ENCODE data around the gene TLL1. TPM values are rescaled to one million over a fixed set of nuclear protein-coding genes. Genes with fewer than 3 reads are reported as not detected.

The TLL1 gene
- total RNA-seq = 0.04 and 0.06 TPM in 2 replicates
- polyA plus RNA-seq = not detected in 2 replicates

DNA sequence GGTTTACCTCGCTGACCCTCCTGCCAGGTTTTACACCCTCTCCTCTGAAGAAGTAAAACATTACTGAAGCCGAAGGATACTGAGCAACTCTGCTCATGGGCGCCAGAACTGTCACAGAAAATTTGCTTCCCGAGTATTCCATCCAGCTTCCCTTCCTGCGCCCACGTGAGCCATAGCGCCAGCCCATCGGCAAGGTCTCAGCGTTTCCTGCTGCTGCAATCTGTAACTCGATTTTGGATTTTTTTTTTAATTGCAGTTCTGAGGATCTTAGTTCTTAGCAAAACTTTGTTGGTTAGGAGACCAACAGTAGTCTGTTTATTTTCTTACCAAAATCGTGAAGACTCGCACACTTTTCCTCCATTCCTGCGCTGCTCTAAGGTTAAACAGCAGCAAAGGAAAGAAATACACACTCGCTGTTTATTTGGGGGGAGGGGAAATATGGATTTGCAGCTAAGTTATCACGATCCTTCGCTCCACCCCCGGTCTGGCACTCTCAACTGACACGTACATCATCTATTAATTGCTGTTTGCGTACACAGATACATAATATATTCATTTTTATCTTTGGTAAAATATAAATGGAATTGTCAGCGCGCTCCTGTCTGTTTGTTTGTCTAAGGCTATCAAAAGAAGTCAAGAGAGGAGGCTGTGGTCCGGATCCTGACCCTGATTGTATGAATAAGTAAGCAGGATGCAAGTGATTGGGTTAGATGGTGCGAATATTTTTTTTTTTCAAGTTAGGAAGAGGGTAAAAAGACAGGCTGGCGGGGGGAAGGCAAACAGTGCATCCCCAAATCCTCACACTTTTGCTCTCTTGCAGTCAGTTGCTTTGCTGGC is at the start of gene TLL1:
Gene TLL1 (plus strand): TSS at position 777 of the 837 bp plus-strand sequence. CDS start 668 bp downstream, outside the sequence.
- Histone ChIP-seq H3K27me3 (peaks cover 72% of the 10 kb centered on the region), H3K4me1 (ENCODE audit: low read depth) (peaks cover 8% of the 10 kb centered on the region), H3K27ac (no peak within 1 kb of the TSS), H3K36me3 (no peaks in the 10 kb centered on the region), H3K4me3 (peak within 1 kb of the TSS; percentile 44), H3K9me3 (ENCODE audit: low read depth) (no peaks in the 10 kb centered on the region)
- TF ChIP-seq CTCF (IDR thresholded peaks at IDR 0.05; ENCODE audit: low read depth, low read length) = no peak
- DNase-seq (ENCODE audit: low read depth in 1 of 2, low spot score in 1 of 2) = peak; percentile 42 to 55

DNA sequence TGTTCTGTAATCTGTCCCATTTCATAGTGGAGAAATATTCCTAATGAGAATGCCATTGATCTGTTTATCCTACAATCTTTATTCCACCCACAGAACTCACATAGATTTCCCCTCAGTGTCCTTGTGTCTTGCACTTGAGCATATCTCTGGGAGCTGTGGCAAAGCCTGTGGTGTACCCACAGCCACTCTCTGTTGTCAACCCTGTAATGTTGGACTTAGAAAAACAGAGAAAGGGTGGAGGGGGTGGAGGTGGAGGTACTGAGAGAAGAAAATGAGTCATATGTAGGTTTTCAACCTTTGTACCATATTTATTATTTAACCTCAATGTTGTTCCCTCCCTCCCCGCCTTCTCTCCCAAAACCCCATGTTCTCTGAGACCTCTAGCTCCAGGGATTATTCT is 46.9 kb upstream of the TLL1 start:
- no peak overlapping the region for H3K4me3 ChIP-seq
- H3K4me1 ChIP-seq (ENCODE audit: low read depth) = no peaks in the 10 kb centered on the region
- no peak for TF ChIP-seq CTCF (IDR thresholded peaks at IDR 0.05; ENCODE audit: low read depth, low read length)
- H3K27ac ChIP-seq = no peak overlapping the region
- no peaks in the 10 kb centered on the region for H3K9me3 ChIP-seq (ENCODE audit: low read depth)
- no peaks in the 10 kb centered on the region for H3K27me3 ChIP-seq
- DNase-seq (ENCODE audit: low read depth in 1 of 2, low spot score in 1 of 2) = no peak
- no peaks in the 10 kb centered on the region for H3K36me3 ChIP-seq

- no peak overlapping the region for H3K4me3 ChIP-seq
- no peaks in the 10 kb centered on the region for H3K36me3 ChIP-seq
- no peak for DNase-seq (ENCODE audit: low read depth in 1 of 2, low spot score in 1 of 2)
- H3K27ac ChIP-seq = no peak overlapping the region
- no peaks in the 10 kb centered on the region for H3K4me1 ChIP-seq (ENCODE audit: low read depth)
- H3K9me3 ChIP-seq (ENCODE audit: low read depth) = no peaks in the 10 kb centered on the region
- no peak for TF ChIP-seq CTCF (IDR thresholded peaks at IDR 0.05; ENCODE audit: low read depth, low read length)
- no peaks in the 10 kb centered on the region for H3K27me3 ChIP-seq
Measured at GRCh38 chr4:165827018-165827417, 46.0 kb upstream of the TLL1 start.

DNA sequence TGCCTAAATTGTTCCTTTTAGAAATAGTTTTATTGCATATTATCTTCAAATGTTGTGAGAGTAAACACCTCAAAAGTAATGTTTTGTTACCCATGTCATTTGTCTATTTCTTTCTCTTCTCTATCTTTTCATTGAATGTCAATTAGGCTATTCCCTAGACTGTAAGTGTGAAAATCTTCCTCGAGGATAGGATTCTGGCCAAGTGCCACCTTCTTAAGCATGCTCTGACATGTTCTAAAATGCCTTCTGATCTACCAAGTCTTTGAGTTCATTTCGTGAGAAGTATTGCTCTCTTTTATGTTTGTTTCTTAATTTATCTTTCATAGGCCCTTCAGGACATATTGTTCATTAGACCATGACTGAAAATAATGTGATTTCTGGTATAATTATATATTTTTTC is 44.1 kb upstream of the TLL1 start:
- no peak overlapping the region for H3K4me3 ChIP-seq
- H3K27ac ChIP-seq = no peak overlapping the region
- peak in 1 of 2 donors; percentile 11 for DNase-seq (ENCODE audit: low read depth in 1 of 2, low spot score in 1 of 2)
- H3K36me3 ChIP-seq = no peaks in the 10 kb centered on the region
- H3K27me3 ChIP-seq = no peaks in the 10 kb centered on the region
- TF ChIP-seq CTCF (IDR thresholded peaks at IDR 0.05; ENCODE audit: low read depth, low read length) = no peak
- no peaks in the 10 kb centered on the region for H3K9me3 ChIP-seq (ENCODE audit: low read depth)
- H3K4me1 ChIP-seq (ENCODE audit: low read depth) = no peaks in the 10 kb centered on the region

DNA sequence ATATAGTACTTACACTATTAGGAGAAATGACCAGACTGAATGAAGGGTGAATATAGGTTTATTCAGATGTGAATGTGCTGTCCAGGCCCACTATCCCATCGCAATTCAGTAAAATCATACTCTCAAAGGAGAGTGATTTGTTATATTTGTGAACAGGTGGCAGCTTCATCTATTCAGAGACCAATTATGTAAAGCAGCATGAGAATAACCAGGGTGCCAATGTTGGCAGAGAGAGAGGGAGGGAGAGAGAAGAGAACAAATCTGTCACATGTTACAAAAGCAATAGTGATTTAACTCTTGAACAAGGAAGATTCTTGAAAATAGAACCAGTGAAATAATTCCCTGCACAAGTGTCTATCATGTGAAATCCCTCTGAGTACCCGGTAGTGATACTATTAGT is 38.9 kb upstream of the TLL1 start:
- TF ChIP-seq CTCF (IDR thresholded peaks at IDR 0.05; ENCODE audit: low read depth, low read length) = no peak
- no peak for DNase-seq (ENCODE audit: low read depth in 1 of 2, low spot score in 1 of 2)
- no peaks in the 10 kb centered on the region for H3K36me3 ChIP-seq
- no peaks in the 10 kb centered on the region for H3K27me3 ChIP-seq
- H3K27ac ChIP-seq = no peak overlapping the region
- H3K9me3 ChIP-seq (ENCODE audit: low read depth) = no peaks in the 10 kb centered on the region
- H3K4me1 ChIP-seq (ENCODE audit: low read depth) = no peaks in the 10 kb centered on the region
- H3K4me3 ChIP-seq = no peak overlapping the region
